ENCODE results near the gene PEF1.

Gene PEF1

DNA sequence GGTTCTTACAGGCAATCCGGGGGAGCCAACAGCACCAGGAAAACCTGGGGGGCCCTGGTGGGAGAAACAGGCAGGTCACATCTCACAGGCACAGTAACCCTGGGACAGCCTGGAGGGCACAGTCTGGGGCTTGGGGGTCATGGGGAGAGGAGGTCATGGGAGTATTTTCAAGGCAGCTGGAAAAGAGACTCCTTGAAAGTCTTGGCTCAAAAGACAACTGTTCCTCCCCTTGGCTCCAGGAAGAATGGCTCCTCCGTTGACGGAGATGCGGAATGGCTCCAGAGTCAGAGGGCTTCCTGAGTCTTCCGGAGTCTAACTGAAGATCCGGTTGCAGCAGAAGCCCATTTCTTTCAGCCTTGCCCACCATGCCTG, 25.9 kb upstream of the PEF1 start:
- no peak for DNase-seq

DNA sequence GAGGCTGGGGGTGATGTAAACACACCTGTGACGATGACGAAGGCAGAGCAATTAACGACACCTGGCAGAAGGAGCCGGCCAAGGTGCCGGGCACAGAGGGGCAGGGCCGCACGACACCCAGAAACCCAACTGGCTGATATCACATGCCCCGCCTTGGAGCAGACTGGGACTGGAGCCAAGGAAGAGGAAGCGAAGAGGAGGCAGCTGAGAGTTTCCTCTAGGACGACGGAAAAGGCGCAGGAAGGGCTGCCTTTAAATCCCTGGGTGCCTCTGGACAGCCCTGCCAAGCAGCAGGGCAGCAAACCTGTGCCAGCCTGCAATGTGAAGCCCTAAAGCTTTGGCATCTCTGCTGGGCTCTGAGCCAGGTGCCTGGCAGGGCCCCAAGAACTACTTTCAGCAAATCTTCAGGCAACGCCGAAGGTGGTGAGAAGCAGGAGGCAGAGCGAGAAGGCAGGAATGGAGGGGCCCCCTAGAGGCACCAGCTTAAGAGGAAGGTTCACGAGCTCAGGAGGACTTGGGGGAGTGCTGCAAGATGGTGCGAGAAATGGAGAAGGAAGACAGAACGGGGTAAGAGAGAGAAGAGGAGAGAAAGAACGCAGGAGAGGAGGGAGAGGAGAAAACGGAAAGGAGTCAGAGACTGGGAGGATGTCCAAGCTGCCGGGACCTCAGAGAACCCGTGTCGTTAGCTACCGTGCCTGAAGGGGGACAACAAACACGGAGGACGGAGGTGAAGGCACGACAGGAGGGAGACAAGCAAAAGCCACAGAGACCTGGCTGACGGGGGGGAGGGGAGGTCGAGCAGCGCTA, 25.3 kb upstream of the PEF1 start:
- no peak for DNase-seq

DNA sequence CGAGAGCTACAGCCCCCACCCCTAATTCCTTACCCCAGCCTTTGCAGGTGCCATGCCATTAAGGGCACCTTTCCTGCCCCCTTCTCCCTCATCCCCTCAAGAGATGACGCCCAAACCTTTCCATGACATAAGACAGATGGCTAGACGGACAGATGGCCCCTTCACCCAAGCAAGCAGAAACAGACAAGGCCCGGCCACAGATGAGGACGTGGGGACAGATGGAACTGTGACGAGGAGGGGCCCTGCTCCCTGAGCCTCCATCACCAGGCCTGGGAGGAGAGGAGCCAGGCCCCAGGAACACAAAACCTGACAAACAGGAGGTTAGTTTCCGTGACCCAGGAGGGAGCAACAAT, 24.7 kb upstream of the PEF1 start:
- no peak for DNase-seq

DNA sequence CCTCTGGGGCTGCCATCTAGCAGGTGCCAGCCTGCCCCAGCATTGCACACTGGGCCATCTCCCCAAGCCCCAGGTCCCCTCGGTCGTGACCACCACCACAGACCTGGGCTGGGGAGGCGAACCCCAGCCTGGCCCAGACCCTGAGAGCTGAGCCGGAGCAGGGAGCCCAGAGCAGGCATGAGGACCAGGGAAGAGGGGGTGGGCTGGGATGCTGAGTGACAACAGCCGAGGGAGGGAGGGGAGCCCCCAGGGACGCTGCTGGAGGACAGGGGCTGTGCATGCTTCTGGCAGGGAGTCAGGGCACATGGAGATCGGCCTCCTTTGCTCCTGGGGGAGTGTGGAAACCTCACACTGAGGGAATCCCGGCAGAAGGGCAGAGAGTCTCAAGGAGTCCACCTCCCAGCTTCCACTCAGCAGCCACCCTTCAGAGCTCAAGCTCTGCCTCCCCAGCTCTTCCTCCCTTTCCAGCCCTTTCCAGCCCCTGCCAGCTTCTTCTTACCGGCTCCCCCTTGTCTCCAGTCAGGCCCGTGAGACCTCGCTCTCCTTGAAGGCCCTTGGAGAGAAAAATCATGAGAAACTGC, 23.7 kb upstream of the PEF1 start:
- no peak for DNase-seq

DNA sequence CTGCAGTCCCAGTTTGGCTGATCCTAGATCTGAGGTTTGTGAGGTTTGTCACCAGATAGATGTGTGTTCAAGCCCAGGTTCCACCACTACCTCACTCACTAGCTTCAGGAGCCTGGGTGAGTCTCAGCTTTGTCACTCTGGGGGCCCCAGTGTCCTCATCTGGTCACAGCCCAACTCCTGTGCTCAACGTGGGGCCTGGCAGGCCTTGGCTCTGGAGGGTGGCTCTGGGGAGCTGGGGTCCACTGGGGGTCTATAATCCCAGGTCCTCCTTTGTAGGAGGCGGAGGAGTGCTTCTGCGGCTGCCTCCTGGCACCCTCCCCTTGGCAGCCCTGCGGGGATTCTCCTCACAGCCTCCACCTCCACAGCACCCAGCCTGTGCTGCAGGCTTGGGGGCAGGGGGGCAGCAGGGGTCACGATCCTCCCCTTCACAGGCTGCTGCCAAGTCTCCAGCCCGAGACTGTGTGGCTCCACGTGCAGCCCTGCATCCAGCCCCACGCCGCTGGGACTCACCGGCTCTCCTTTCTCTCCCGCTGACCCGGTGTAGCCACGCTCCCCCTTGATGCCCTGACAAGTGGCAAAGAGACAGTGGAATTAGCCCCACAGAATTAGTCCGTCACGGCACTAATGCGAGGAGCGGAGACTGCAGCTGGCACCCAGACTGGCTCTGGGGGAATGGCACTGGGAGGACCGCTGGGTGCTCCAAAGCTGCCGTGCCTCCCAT, 22.5 kb upstream of the PEF1 start:
- DNase-seq = no peak

DNA sequence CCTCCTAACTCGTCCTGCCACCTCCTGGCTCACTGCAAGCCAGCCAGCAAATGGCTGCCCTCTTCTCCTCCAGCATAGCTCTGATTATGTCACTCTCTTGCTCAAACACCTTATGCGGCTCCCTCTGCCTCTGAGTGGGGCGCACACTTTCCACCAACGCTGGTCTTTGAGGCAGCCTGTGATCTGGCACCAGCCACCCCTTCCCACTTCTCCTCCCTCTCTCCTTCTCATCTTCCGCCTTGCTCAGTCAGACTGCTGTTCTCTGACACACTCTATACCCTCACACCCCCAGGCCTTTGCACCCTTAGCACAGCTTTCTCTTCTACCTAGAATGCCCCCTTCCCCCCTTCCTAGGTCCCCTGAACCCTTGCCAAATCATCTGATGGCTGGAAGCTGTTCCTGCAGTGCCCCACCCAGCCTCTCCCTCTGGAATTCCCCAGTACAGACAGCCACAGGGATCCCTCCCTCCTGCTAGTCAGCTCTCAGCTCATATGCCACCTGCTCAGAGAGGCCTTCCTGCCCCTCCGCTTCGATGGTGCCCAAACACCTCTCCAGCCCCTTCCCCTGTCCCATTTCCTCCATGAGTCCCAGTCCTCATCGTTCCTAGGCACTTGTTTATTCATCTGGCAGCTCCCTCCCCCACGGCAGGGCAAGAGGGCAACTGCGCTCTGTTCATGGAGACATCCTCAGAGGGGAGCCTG, 21.7 kb upstream of the PEF1 start:
- no peak for DNase-seq

DNA sequence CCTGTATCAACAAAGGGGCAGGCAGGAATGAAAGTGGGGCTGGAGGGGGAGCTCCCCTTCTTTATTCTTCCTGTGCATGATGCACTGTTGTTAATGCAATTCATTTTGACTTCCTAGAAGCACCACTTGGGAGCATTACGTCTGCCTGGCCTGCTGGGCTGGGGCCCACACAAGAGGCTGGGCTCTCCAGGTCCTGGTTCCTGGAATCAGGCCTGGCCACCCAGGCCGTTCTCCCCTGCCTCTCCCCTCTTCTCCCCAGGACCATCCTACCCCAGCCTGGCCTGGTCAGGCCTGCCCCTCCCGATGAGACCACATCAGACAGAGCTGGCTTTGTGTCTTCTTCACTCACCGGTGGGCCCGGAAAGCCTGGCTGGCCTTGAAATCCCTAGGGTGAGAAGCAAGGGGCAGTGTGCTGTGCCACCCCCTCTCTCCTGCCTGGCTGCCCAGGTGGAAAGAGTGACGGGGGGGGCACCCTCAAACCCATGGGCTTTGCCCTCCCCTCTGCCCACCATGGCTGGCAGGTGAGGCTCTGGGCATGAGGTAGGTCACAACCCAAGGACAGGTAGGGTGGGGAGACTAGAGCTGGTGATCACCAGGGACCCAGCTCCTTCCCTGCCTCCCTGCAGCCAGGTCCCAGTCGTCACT, 20.7 kb upstream of the PEF1 start:
- DNase-seq = no peak

DNA sequence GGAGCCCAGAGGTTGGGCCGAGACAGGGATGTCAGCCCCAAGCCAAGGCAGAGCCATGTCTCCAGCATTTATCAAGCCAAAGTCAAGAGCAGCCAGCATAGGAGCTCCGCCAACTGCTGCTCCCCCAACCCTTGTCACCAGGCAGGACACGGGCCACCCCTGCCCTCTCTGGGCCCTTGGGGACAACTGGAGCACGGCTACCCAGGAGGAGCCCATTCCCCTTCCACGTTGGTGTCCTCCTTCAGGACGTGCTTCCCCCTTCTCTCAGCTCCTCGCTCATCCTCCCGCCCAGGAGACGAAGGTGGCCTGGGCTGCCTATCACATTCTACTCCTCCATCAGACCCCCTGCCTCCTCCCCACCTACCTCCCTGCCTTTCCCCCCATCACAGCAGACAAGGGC, 19.9 kb upstream of the PEF1 start:
- no peak for DNase-seq

DNA sequence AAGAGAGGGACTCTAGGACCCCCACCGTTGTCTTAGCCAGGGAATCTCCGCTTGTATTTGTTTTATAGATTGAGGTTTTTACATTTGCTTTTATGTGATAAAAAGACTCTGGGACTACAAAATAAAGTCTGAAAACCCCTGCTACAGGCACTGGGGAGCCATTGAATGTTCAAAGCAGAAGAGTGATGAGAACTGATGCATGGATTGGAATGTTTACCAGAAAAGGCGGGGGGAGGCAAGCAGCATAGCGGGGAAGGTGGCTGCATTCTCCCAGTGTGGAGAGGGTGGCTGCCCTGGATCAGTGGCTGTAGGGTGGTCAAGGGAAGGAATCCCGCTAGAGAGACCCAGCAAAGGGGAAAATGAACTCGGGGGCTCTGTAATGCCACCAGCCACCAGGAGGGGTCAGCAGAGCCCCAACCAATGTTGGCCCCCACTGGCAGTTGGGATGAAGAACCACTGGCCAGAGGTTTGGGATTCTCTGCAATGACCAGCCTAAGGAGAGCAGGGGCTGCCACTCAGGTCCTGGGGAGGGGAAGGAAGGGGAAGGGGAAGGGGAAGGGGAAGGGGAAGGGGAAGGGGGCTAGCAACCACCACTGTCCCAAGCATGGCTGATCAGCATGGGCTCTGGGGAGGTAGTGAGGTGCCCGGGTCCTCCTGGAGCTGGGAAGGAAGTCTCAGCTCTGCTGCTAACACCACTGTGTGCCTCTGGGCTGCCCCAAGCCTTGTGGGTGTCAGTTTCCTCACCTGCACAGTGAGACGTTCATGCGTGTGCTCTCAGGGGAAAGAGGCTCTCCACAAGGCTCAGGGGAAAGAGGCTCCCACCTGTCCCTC, 19.2 kb upstream of the PEF1 start:
- DNase-seq = peak; percentile 17

DNA sequence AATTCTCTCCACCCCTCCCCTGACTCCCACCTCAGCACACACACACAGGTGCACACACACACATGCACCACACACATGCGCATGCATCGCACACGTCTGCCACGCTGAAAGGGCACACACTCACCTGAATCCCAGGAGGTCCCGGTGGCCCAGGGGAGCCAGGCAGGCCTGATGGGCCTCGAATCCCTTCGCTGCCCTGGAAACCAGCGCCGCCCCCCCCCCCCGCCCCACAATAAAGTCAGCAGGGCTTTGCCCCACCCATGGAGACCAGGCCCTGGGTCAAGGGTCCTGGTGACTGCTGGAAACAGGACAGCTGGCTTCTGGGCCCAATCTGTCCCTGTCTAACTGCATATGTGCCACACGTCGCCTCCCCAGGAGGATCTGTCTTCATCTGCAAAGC, 17.8 kb upstream of the PEF1 start:
- no peak for DNase-seq

DNA sequence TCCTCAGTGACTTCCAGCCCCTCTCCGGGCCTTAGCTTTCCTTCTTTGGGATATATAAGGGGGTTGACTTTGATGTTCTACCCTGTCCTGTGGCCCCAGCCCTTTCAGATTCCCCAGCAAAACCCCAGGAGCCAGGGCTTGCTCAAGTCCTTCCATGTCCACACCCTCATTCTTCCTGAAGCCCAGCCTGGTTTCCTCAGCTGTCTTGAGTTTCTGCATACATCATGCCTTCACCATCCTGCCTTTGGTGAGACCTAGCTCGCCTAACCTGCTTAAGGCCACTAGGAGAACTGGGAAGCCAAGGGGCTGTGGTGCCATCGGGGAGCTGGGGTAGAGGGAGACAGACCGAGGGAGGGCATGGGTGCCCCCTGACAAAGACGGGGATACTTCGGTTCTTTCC, 17.2 kb upstream of the PEF1 start:
- DNase-seq = no peak

DNA sequence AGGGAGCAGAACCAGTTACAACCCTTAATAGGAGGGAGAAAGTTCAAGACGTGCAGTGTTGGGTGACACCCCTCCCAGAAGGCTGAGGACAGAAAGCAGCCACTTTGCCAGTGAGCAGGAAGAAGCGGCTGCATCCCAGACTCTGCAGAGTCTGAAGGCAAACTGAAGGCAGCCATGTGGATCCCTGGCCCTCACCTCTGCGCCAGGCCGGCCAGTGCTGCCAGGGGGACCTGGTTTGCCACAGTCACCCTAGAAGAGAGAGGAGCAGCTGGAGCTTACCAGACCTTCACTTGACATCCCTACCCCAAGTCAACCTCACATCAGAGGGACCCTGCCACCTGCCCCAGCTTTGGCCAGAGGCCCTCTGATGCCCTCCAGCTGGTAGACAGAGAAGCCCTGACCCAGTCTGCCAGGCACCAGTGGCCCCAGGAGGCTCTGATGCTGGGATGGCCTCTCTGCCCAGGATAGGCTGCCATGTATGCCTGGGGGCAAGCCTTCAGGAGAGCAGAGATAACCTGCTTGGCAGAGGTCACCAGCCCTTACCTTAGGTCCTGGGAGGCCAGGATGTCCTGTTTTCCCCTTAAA, 16.3 kb upstream of the PEF1 start:
- DNase-seq = no peak

DNA sequence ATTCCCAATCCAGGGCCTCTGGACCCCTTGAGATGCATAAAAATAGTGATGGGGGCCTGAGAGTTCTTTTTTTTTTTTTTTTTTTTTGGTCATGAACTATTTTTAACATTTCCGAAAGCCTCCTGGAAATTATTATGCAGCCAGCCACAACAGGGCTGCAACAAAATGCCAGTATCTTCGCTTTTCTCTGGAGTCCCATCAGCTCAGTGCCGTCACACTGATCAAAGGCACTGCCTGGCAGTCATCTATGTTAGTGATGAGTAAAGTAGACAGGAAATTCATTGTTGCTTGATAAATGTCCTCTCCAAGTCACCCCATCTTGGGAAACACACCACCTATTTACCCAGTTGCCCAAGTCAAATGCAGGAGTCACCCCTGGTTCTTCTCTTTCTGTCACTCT, 15.2 kb upstream of the PEF1 start:
- DNase-seq = no peak

DNA sequence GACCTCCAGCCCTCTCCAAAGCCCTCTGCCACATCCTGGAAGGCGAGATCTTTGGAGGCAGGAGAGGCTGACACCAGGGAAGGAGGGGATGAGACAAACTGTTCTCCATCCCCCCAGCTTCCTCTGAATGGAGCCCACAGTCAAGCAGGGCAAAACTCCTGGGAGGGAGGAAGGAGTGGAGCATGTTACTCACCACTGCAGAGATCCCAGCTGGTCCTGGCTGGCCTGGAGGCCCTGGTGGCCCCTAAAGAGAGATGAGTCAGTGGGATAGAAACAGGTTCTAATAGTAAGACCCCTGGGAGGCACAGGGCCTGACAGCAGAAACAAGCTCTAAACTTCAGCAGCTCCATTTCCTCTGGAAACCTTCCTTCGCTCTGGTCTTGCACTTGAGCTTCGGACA, 14.0 kb upstream of the PEF1 start:
- DNase-seq = no peak

DNA sequence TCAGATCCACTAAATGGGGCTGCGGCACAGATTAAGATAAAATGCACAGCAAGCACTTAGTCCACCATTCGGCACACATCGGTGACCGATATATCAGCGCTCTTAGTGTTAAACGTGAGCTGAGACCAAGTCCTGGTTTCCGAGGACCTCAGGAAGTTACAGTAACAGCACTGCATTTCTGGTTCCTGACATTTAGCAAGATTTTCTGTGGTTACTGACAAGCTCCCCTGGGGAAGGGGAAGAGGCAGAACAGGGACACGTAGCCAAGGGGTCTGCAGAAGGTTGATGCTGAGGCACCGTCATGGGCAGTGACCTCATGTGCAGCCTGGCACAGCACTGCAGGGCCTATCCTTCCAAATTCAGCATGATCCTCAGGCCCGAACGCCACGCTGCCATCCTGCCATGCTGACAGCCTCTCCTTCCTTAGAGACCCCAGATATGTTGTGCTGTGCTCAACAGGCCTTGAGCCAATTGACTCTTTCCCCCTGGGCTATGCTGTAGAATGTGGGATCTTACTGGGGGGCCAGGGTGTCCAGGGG, 13.4 kb upstream of the PEF1 start:
- DNase-seq = no peak

DNA sequence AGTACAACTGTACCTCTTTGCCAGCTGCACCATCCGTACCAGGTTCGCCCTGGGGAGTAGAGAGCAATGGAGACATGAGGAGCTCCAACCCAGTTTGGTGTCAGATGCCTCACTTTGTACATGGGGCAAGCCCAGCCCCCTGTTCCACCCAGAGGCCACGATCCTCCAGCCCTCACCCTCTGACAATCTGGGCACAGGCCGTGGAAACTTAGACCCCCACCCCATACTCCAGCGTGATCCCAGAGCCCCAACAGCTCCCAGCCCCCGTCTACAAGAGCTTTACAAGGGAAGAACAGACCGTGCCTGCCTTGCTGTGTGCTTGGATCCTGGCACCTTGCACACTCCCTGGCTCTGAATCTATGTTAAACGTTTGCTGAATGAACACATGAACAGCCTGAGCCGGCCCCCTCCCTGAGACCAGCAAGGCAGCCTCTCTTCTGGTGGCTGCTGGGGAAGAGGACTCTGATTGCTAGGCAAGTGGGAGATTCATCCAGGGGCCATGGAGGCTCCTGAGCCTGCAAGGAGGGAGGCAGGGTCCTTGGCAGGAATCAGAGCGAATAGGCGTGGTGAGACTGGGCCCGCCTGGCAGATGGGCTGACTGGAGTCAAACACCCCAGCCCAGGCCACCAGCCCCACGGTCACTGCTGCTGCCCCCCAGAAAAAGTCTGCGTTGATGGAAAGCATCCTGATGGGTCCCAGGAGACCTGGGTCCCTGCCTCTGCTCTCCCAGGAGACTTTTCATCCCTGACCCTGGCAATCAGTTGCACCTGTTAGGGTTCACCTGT, 12.5 kb upstream of the PEF1 start:
- no peak for DNase-seq

DNA sequence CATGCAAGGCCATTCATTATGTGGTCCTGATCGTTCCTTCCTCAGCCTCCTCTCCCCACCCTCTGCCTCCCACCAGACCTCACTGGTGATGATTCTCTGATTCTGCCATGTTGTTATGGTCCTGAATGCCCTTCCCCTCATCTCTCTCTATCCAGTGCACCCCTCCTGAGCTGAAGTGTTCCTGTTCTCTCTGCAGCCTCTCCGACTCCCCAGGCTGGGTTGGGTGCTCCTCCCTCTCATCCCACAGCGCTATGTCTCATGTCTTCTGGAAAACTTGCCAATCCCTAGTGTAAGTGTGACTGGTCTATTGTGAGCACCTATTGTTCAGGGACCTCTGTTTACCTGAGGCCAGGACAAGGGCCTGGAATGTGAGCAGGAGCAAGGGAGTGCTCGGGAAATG, 11.1 kb upstream of the PEF1 start:
- DNase-seq = no peak

DNA sequence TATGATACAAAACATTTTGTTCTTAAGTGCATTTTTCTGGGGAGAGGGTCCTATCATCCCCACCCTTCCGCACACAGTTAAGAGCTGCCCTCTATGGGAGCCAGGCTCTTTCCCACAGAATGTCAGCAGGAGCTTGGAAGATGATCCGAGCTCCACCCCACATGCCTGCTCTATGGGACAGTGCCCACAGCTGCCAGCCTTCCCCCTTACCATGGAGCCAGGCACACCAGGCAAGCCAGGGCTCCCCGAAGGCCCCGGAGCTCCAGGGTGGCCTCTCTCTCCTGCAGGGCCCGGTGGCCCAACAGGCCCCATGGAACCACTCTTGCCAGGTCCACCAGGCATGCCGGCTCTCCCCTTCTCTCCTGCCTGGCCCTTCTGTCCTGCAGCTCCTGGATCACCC, 10.4 kb upstream of the PEF1 start:
- DNase-seq = no peak

DNA sequence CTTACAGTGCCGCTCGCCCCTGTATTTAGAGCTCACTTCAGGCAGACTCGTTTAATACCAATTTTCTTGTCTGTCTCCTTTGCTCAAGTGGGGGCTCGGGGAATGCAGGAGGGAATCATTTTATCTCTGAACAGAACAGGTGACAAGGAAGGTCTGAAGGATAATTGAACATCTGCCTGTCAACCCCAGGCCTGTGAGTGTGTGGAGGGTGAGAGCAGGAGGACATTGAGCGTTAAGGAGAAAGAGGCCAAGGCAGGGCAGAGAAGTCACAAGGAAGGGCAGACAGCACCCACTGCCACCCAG, 9.7 kb upstream of the PEF1 start:
- no peak for DNase-seq

DNA sequence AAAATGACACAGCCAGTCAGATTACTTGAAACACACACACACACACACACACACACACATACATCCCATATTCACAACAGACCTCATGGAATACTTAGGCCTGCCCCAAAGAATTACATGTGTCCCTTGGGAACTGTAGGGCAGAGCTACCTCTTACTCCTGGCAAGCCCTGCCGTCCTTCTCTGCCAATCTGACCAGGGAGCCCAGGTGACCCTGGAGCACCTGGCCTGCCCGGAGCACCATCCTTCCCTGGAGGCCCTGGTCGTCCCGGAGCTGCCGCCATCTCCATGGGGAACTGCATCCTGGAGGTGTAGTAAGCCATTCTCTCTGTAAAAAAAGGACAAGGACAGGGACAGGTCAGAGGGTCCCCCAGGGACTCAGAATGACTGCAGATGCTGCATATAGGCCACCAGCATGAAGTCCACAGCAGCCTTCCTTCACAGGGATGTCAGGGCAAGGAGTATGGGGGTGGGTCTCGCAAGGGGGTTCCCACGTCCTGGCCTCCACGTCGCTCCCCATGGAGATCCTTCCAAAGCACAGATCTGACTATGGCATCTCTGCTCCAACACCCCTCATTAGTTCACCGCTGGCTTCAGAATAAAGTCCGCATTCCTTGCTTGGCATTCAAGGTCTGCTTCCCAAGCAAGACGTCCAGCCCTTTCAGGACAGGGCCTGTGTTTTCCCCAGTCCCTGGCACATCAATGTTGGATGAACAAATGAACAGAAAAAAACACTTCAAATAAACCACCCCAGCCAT, 9.2 kb upstream of the PEF1 start:
- no peak for DNase-seq

Data from HCEC 1CT (cell line).